Thyroid gland (tissue), 4 donors: Measurements from ENCODE around the gene EHD4. TPM values are rescaled to one million over a fixed set of nuclear protein-coding genes. Genes with fewer than 3 reads are reported as not detected.
A peak's percentile ranks its signal among the peaks of the same experiment; 100 is the strongest.

Experiments
- DNase-seq, 2 donors: peaks; one replicate each; pipeline ENCODE4 v3.0.0-alpha.2; 2019
- H3K27ac ChIP-seq, 3 donors: fragments of 200-600 bp; sonication (generic); 1 replicate in 2 of 3; 2 replicates in 1 of 3; pipeline ENCODE4 v1.5.1; 2016 to 2019; ENCODE audit warnings: mild to moderate bottlenecking in 1 of 3, moderate library complexity in 1 of 3
- H3K27me3 ChIP-seq: fragments of 200-600 bp; sonication (generic); one replicate; pipeline ENCODE4 v1.5.1; 2019
- H3K36me3 ChIP-seq, 2 donors: fragments of 200-600 bp; sonication (generic); one replicate each; pipeline ENCODE4 v1.5.1; 2016 to 2019
- H3K4me1 ChIP-seq, 2 donors: fragments of 200-600 bp; sonication (generic); one replicate each; pipeline ENCODE4 v1.5.1; 2017 to 2019
- H3K4me3 ChIP-seq, 3 donors: fragments of 200-600 bp; sonication (generic); replicated peaks in 1 of 3; 1 replicate in 2 of 3; 2 replicates in 1 of 3; pipeline ENCODE4 v1.5.1; 2016; ENCODE audit warnings: mild to moderate bottlenecking in 1 of 3
- H3K9me3 ChIP-seq: fragments of 200-600 bp; sonication (generic); one replicate; pipeline ENCODE4 v1.5.1; 2017
- POLR2A ChIP-seq, 2 donors: fragments of 450-650 bp; IDR thresholded peaks; one replicate each; pipeline ENCODE4 v1.6.1; 2017; ENCODE audit warnings: antibody characterized with exemption in 2 of 2, mild to moderate bottlenecking in 2 of 2, moderate library complexity in 1 of 2
- WGBS, 2 donors: methylation state at CpG; one replicate each; pipeline ENCODE4 v1.1.5; 2017; 5-methylcytosine and 5-hydroxymethylcytosine counted together
- intact Hi-C: fragments of 100-400 bp; cut with DNase I; formaldehyde crosslinking; loops from one replicate; pipeline ENCODE4 v1.15.1; 2023
- total RNA-seq, 4 donors: library from RNA; depleted of rRNA; stranded (reverse); fragments of >200 nt; gene quantifications; one replicate each; pipeline ENCODE4 v1.2.3, GENCODE V29; 2016
- TF ChIP-seq, protein P1 (sequence below), 6 experiments: fragments of 200-600 bp in 3 of 6; fragments of 450-650 bp in 3 of 6; sonication (generic) in 3 of 6; IDR thresholded peaks; one replicate each; pipeline ENCODE4 v1.5.1; 2016 to 2019; ENCODE audit warnings: antibody characterized with exemption in 6 of 6, mild to moderate bottlenecking in 2 of 6, inconsistent platforms in 1 of 6, moderate library complexity in 1 of 6

EHD4 gene
- total RNA-seq, 4 donors from 2014 or later, result 29.7 to 66.7 (median 37.9) TPM

GRCh38 chr15:41890050-41890690, 82.2 kb downstream of the EHD4 start:
- Histone ChIP-seq H3K9me3 (no peaks in the 10 kb centered on the region), H3K4me3 (no peak overlapping the region), H3K4me1 (peaks cover 34 to 49% of the 10 kb centered on the region in 2 donors), H3K27ac (peak overlapping the region in 1 of 3 donors; percentile 13), H3K36me3 (no peaks in the 10 kb centered on the region), H3K27me3 (no peaks in the 10 kb centered on the region)
- intact Hi-C loops, result no loop called here
- WGBS, 2 donors, result 44 to 94% methylated on average over 1 to 6 of the region's 6 CpGs
- TF ChIP-seq POLR2A (IDR thresholded peaks at IDR 0.05), result no peak
- TF ChIP-seq, protein P1, sequence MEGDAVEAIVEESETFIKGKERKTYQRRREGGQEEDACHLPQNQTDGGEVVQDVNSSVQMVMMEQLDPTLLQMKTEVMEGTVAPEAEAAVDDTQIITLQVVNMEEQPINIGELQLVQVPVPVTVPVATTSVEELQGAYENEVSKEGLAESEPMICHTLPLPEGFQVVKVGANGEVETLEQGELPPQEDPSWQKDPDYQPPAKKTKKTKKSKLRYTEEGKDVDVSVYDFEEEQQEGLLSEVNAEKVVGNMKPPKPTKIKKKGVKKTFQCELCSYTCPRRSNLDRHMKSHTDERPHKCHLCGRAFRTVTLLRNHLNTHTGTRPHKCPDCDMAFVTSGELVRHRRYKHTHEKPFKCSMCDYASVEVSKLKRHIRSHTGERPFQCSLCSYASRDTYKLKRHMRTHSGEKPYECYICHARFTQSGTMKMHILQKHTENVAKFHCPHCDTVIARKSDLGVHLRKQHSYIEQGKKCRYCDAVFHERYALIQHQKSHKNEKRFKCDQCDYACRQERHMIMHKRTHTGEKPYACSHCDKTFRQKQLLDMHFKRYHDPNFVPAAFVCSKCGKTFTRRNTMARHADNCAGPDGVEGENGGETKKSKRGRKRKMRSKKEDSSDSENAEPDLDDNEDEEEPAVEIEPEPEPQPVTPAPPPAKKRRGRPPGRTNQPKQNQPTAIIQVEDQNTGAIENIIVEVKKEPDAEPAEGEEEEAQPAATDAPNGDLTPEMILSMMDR (IDR thresholded peaks at IDR 0.05), result no peak
- DNase-seq, result no peak

GRCh38 chr15:41888662-41889253, 83.6 kb downstream of the EHD4 start:
- no peak overlapping the region for H3K27ac ChIP-seq
- DNase-seq, result no peak
- H3K36me3 ChIP-seq, result no peaks in the 10 kb centered on the region
- H3K4me3 ChIP-seq, result no peak overlapping the region
- TF ChIP-seq POLR2A (IDR thresholded peaks at IDR 0.05), result no peak
- TF ChIP-seq, protein P1 (IDR thresholded peaks at IDR 0.05), result no peak
- no peaks in the 10 kb centered on the region for H3K27me3 ChIP-seq
- H3K9me3 ChIP-seq, result no peaks in the 10 kb centered on the region
- WGBS, 2 donors, result 88 to 92% methylated on average over 6 of the region's 7 CpGs
- peaks cover 20 to 35% of the 10 kb centered on the region in 2 donors for H3K4me1 ChIP-seq
- intact Hi-C loops, result no loop called here

GRCh38 chr15:41887893-41888292, 84.5 kb downstream of the EHD4 start:
- H3K4me1 ChIP-seq, result peaks cover 14 to 29% of the 10 kb centered on the region in 2 donors
- no peak overlapping the region for H3K4me3 ChIP-seq
- intact Hi-C loops, result no loop called here
- H3K27ac ChIP-seq, result no peak overlapping the region
- 90 to 98% methylated on average over 5 to 7 of the region's 9 CpGs for WGBS, 2 donors
- no peaks in the 10 kb centered on the region for H3K36me3 ChIP-seq
- no peaks in the 10 kb centered on the region for H3K9me3 ChIP-seq
- no peaks in the 10 kb centered on the region for H3K27me3 ChIP-seq
- no peak for TF ChIP-seq POLR2A (IDR thresholded peaks at IDR 0.05)
- TF ChIP-seq, protein P1 (IDR thresholded peaks at IDR 0.05), result no peak
- DNase-seq, result no peak

DNA sequence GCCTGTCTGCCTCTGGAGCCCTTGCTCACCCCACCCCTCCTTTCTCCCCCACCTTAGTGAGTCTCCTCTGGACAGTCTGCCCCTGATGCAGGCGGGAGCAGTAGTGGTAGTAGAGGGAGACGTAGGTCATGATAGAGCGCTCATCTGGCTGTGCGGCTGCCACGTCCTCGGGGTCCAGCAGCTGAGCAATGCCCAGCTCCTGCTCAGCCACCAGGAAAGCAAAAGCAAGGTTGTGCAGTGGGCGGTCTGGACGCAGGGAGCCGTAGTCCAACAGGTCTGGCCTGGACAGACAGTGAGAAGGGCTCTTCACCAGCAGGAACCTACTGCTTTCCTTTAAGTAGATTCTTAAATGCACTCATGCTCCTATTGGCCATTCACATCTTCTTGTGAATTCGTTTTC, 85.2 kb downstream of the EHD4 start:
- no peak for TF ChIP-seq POLR2A (IDR thresholded peaks at IDR 0.05)
- TF ChIP-seq, protein P1 (IDR thresholded peaks at IDR 0.05), result no peak
- DNase-seq, result peak in 1 of 2 donors; percentile 31
- intact Hi-C loops, result no loop called here
- H3K36me3 ChIP-seq, result no peaks in the 10 kb centered on the region
- no peak overlapping the region for H3K27ac ChIP-seq
- H3K27me3 ChIP-seq, result no peaks in the 10 kb centered on the region
- WGBS, 2 donors, result 63 to 87% methylated on average over 10 of the region's 10 CpGs
- no peaks in the 10 kb centered on the region for H3K9me3 ChIP-seq
- no peak overlapping the region for H3K4me3 ChIP-seq
- peaks cover 15 to 31% of the 10 kb centered on the region in 2 donors for H3K4me1 ChIP-seq

- intact Hi-C loops, result no loop called here
- WGBS, 2 donors, result 91 to 94% methylated on average over 7 of the region's 7 CpGs
Measured at GRCh38 chr15:41886741-41887140, 85.6 kb downstream of the EHD4 start.

More at GRCh38 chr15:41886741-41887140, 85.6 kb downstream of the EHD4 start:
- TF ChIP-seq, protein P1 (IDR thresholded peaks at IDR 0.05), result no peak
- TF ChIP-seq POLR2A (IDR thresholded peaks at IDR 0.05), result no peak
- Histone ChIP-seq H3K27ac (no peak overlapping the region), H3K36me3 (no peaks in the 10 kb centered on the region), H3K4me1 (peaks cover 15 to 31% of the 10 kb centered on the region in 2 donors), H3K9me3 (no peaks in the 10 kb centered on the region), H3K4me3 (no peak overlapping the region), H3K27me3 (no peaks in the 10 kb centered on the region)
- DNase-seq, result no peak
